Heart right ventricle (tissue), 16 donors: Measurements from ENCODE around the gene CRB2. TPM values are rescaled to one million over a fixed set of nuclear protein-coding genes. Genes with fewer than 3 reads are reported as not detected.

Source experiments
- ATAC-seq, 8 donors: fragments of 200-7000 bp; cut with Tn5 transposase; one replicate each; pipeline ENCODE4 v1.9.1; 2020; ENCODE audit warnings: mild to moderate bottlenecking in 8 of 8, moderate library complexity in 8 of 8, moderate number of reproducible peaks in 1 of 8
- DNase-seq, 2 donors: peaks; one replicate each; pipeline ENCODE4 v3.0.0-alpha.2; 2020
- H3K27ac ChIP-seq, 10 donors: fragments of 200-600 bp; sonication (generic) in 2 of 10; one replicate each; pipeline versions ENCODE4 v1.5.0 to v1.8.0; 2020 to 2022; ENCODE audit warnings: mild to moderate bottlenecking in 3 of 10
- H3K27me3 ChIP-seq, 7 donors: fragments of 200-600 bp; one replicate each; pipeline ENCODE4 v1.8.0; 2021 to 2022; ENCODE audit warnings: mild to moderate bottlenecking in 2 of 7
- H3K36me3 ChIP-seq, 9 donors: fragments of 200-600 bp; sonication (generic) in 1 of 9; one replicate each; pipeline versions ENCODE4 v1.5.0 to v1.8.0; 2020 to 2022; ENCODE audit warnings: mild to moderate bottlenecking in 2 of 9
- H3K4me1 ChIP-seq, 9 donors: fragments of 200-600 bp; sonication (generic) in 1 of 9; one replicate each; pipeline versions ENCODE4 v1.5.0 to v1.8.0; 2020 to 2022; ENCODE audit warnings: mild to moderate bottlenecking in 4 of 9
- H3K4me3 ChIP-seq, 10 donors: fragments of 200-600 bp; sonication (generic) in 2 of 10; one replicate each; pipeline versions ENCODE4 v1.5.0 to v1.8.0; 2020 to 2022; ENCODE audit warnings: mild to moderate bottlenecking in 7 of 10, moderate library complexity in 2 of 10
- H3K9me3 ChIP-seq, 11 donors: fragments of 200-600 bp in 10 of 11; sonication (generic) in 2 of 11; one replicate each; pipeline versions ENCODE4 v1.5.0 to v1.8.0; 2013 to 2022; ENCODE audit warnings: mild to moderate bottlenecking in 2 of 11, control low read depth in 1 of 11, moderate library complexity in 1 of 11
- CTCF ChIP-seq, 9 donors: fragments of 200-600 bp; sonication (generic) in 2 of 9; IDR thresholded peaks; one replicate each; pipeline versions ENCODE4 v1.5.0 to v1.8.0; 2021 to 2022; ENCODE audit warnings: antibody characterized with exemption in 9 of 9, mild to moderate bottlenecking in 5 of 9, moderate library complexity in 1 of 9
- WGBS, 2 donors: extraction: QIAGEN DNeasy Blood & Tissue Kit; methylation state at CpG; one replicate each; pipeline ENCODE4 v1.1.7; 2013; ENCODE audit warnings: inconsistent platforms in 1 of 2; 5-methylcytosine and 5-hydroxymethylcytosine counted together
- intact Hi-C, 10 donors: fragments of 100-400 bp; cut with DNase I; formaldehyde crosslinking; loops; one replicate each; pipeline versions ENCODE4 v1.11.1 to v1.14.2; 2022
- long read RNA-seq, 3 donors: library from polyadenylated mRNA; unstranded; transcript quantifications; one replicate each; pipeline ENCODE4 v2.0.0, GENCODE V29; 2020 to 2021
- polyA plus RNA-seq, 2 donors: library from polyadenylated mRNA; stranded (reverse); fragments of 200-250 nt; gene quantifications; one replicate each; pipeline ENCODE4 v1.2.3, GENCODE V29; 2013
- total RNA-seq, 10 donors: library from RNA; stranded (reverse); fragmentation: NEBNext Ultra II Directional in 3 of 10; extraction: Animal tissue kit (Norgen Biotek cat#: 25700) in 3 of 10; gene quantifications; one replicate each; pipeline versions ENCODE4 v1.2.1 to v1.2.4, GENCODE V29; 2021 to 2023
- donor health status: Arrhythmogenic right ventricular cardiomyopathy.
- donor health status: ischemic (EF 13 %, LVEDD 7.1; RV severe dilation, severe dysfunction).
- donor health status: healthy with polysubstance abuse.
- donor health status: DM: no; HTN: yes; CAD: no.
- donor health status: DM: no; HTN: no; CAD: no.
- donor health status: ischemic (EF 25% LVEDD 6.9; RV normal size, moderate dysfunction).
- donor health status: ischemic (EF 25% LVEDD 5.7; RV mildly dilated, moderate dysfunction).
- donor health status: healthy.
- donor health status: DM: yes; HTN: yes; CAD: no.
- donor health status: Ischemic cardiomyopathy.
- donor health status: ischemic (EF 35%, LVEDD 5.7; RV mildly dilated, moderate dysfunction).
- donor health status: nonischemic (EF 11% LVEDD 7.7; RV severe dilation, severe dysfunction).
- donor health status: DM: yes; HTN: yes; CAD: no.
- donor health status: PGD.
- donor health status: ischemic (EF 29% LVEDD 5.4; RV normal size, mild dysfunction).
- donor health status: nonischemic (EF 23%, LVEDD 6.1; RV moderate dilation, normal function).

The CRB2 gene
- total RNA-seq (under 1 TPM in 2 of 10 donors, not detected in 8; 0.09 to 0.24 TPM), polyA plus RNA-seq (under 1 TPM in 1 of 2 donors, not detected in 1; 0.01 TPM)
- long read RNA-seq, donor 1: 0 reads
- long read RNA-seq, donor 2: 0 reads
- long read RNA-seq, donor 3: 0 reads

DNA sequence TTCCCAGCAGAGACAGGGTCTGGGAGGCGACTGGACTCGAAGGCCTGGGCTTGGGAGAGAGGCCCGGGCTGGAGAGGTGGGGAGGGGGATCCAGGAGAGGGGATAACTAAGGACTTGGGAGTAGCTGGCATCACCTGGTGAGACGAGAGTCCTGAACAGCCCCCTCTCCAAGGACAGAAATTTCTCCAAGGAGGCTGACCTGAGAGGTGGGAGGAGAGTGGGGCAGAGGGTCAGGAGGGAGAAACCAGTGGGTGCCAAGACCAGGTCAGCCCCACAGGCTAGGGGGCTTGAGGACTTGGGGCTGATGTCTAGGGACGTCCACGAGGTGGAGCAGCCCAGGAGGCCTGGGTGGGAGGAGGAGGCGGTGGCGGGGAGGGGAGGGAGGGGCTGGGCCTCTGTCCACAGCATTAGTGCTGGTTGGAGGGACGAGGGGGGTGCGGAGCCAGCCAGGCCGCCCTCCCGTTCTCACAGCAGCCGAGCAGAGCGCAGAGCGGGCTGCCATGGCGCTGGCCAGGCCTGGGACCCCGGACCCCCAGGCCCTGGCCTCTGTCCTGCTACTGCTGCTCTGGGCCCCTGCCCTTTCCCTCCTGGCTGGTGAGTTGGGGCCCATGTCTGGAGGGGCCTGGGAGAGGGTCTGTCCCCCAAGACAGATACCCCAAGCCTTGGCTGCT lies at the start of gene CRB2:
Gene CRB2, plus strand, starts transcription at position 437 of the 671 bp plus-strand sequence. Its CDS starts 64 bp downstream, at position 501.
- Histone ChIP-seq H3K4me1 (peaks cover 0 to 15% (median 0%) of the 10 kb centered on the region in 9 donors), H3K36me3 (no peaks in the 10 kb centered on the region), H3K9me3 (no peaks in the 10 kb centered on the region), H3K27me3 (peaks cover 0 to 33% (median 13%) of the 10 kb centered on the region in 7 donors), H3K27ac (no peak within 1 kb of the TSS), H3K4me3 (no peak within 1 kb of the TSS)
- TF ChIP-seq CTCF (IDR thresholded peaks at IDR 0.05): no peak
- WGBS, 2 donors: 54 to 70% methylated on average over 13 to 17 of the region's 17 CpGs
- ATAC-seq (no peak), DNase-seq (no peak)
- intact Hi-C loops: loop anchor here in 4 of 10 donors (2.0 to 10.0 kb wide), 4 partner anchors 29 to 891 kb away; no protein-coding TSS in a partner anchor

GRCh38 chr9:123309611-123310010 lies 46.4 kb upstream of the CRB2 start:
- peaks cover 0 to 18% (median 5%) of the 10 kb centered on the region in 9 donors for H3K4me1 ChIP-seq
- intact Hi-C loops: no loop called here
- TF ChIP-seq CTCF (IDR thresholded peaks at IDR 0.05): no peak
- ATAC-seq: no peak
- no peaks in the 10 kb centered on the region for H3K36me3 ChIP-seq
- H3K27me3 ChIP-seq: no peaks in the 10 kb centered on the region
- H3K27ac ChIP-seq: no peak overlapping the region
- no peaks in the 10 kb centered on the region for H3K9me3 ChIP-seq
- DNase-seq: no peak
- WGBS, 2 donors: 84 to 92% methylated on average over 1 of the region's 1 CpG
- H3K4me3 ChIP-seq: no peak overlapping the region

GRCh38 chr9:123310551-123311249 lies 45.3 kb upstream of the CRB2 start:
- ATAC-seq: no peak
- H3K27ac ChIP-seq: no peak overlapping the region

More at GRCh38 chr9:123310551-123311249, 45.3 kb upstream of the CRB2 start:
- H3K4me3 ChIP-seq: no peak overlapping the region
- H3K27me3 ChIP-seq: no peaks in the 10 kb centered on the region
- H3K4me1 ChIP-seq: peaks cover 0 to 12% (median 5%) of the 10 kb centered on the region in 9 donors
- intact Hi-C loops: no loop called here
- H3K9me3 ChIP-seq: no peaks in the 10 kb centered on the region
- no peaks in the 10 kb centered on the region for H3K36me3 ChIP-seq
- TF ChIP-seq CTCF (IDR thresholded peaks at IDR 0.05): no peak
- no peak for DNase-seq
- WGBS, 2 donors: 74 to 76% methylated on average over 4 of the region's 4 CpGs
